GM21423 (cell line): ENCODE results near the gene SKIC2.
"Not testable (repeated sequence)": the region's sequence is repeated elsewhere in the genome, so short reads cannot be mapped to it uniquely, and the experiment has no call there.

Source experiments
- ATAC-seq: cut with Tn5 transposase; IDR thresholded peaks from one replicate; pipeline ENCODE4 v1.9.1; 2021; ENCODE audit warnings: mild to moderate bottlenecking, moderate library complexity; ENCODE audit not compliant: unreplicated experiment

The SKIC2 gene

DNA sequence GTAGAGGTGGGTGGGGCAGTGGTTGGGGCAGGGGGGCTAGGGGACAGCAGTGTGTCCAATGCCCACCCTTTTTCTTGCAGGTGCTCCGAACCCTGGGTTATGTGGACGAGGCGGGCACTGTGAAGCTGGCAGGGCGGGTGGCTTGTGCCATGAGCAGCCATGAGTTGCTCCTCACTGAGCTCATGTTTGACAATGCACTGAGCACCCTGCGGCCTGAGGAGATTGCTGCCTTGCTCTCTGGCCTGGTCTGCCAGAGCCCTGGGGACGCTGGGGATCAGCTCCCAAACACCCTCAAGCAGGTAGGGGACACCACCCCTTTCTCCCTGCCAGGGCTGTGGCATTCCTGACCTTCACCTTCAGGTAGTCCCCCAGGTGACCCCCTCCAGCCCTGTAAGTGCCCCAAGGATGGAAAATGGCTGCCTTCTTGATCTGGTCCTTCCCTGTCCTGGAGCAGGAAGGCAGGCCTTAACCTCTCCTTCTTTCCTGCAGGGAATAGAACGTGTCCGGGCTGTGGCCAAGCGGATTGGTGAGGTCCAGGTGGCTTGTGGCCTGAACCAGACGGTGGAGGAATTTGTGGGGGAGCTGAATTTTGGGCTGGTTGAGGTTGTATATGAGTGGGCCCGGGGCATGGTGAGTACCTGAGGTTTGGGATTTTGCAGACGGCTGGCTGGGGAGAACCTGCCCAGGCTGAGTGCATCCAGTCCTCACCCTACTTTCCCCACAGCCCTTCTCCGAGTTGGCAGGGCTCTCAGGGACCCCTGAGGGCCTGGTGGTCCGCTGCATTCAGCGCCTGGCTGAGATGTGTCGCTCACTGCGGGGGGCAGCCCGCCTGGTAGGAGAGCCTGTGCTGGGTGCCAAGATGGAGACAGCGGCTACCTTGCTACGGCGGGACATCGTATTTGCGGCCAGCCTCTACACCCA lies 10.1 kb downstream of the SKIC2 start:
- no peak for ATAC-seq

DNA sequence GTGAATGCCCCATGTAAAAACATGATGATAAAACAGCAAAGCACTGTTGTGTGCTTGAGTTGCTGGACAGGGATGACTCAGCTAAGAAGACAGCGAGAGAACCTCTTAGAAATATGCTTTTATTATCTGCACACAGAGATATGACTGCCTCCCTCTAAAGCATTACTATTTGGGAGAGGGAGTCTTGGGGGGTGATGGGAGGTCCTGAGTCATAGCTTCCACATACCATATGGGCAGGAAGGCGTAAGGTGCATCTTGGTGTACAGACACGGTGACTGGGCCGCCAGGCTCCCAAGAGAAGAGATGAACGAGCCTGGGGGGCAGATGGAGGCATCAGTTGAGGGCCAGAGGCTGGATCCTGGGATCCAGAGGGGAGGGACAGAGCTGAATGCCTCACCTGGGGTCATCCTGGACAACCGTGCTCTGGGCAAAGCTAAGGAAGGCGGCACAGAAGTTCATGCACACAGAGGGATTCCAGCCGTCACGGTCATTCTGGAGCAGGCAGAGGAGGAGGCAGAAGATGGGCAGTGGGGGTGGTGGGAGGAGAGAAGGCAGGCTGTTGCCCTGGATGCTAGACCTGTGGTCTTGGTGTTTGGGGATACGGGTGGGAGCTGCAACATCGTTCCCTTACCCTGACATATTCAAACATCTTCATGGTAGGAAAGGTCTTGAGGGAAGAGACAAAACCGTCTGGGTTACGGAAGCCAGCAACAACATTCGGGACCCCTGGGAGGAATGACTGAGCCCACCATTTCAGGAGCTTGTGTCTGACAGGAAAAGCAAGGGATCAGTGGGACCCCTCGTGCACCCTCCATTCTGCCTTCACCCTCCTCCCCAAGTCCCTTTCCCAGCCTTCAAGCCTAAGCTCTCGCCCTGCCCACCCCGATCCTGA lies 11.0 kb downstream of the SKIC2 start:
- ATAC-seq: no peak

DNA sequence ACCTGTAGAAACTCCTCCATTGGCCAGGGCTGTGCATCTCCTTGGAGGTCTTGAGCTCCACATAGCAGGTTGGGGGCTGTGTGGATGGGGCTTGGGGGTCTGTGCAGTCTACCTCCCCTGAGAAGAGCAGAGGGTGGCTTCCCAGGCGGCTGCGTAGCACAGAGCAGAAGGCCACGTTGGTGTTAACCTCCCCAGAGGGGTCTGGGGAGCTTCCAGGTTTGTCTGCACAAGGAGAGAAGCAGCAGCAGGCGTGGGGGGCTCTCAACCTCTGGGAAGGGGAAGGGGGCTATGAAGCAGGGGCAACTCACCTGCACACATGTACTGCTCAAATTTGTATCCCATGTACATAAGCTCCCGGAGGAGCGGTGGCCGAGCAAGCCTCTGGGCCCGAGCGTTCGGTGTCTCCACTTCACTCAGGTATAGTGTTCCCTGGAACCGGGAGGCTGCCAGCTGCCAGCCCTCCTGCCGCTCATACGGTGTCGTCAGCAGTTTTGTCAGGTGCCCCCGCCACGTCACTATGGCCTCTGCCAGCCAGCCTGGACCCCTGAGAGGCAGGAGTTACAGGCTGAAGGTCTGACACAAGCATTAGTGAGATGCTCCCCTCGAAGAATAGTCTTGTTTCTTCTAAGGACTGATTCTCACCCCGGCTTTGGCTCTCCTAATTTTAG lies 11.8 kb downstream of the SKIC2 start:
- no peak for ATAC-seq

DNA sequence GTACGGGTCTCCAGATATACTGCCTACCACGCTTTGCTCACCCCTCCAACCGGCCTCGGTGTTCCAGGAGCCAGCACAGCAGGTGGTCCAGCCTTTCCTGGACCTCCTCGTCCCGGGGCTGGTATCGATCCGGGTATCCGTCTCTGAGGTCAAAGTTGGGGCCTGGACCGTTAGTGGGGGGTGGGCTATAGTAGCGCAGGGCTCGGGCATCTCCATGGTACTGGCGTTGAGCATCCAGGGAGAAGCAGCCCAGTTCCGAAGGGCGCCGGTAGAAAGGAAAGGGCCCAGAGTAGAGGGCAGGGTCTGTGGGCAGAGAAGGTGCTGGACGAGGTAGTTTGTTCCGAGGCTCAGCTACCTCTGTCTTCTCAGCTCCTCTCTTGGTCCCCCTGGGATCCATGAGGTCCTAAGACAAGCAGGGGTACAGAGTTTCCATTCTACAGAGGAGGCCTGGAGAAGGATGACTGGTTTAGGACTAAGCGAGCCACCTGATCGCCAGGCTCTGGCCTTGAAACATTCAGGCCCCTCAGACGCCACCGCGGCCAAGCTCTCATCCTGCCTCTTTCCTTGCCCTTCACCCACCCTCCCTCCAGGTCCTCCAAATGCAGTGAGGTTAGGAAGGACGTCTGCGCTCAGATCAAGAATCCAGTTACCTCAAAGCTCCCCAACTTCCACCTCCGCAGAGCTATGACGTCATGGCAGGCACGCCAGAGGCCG lies 12.5 kb downstream of the SKIC2 start:
- no peak for ATAC-seq

DNA sequence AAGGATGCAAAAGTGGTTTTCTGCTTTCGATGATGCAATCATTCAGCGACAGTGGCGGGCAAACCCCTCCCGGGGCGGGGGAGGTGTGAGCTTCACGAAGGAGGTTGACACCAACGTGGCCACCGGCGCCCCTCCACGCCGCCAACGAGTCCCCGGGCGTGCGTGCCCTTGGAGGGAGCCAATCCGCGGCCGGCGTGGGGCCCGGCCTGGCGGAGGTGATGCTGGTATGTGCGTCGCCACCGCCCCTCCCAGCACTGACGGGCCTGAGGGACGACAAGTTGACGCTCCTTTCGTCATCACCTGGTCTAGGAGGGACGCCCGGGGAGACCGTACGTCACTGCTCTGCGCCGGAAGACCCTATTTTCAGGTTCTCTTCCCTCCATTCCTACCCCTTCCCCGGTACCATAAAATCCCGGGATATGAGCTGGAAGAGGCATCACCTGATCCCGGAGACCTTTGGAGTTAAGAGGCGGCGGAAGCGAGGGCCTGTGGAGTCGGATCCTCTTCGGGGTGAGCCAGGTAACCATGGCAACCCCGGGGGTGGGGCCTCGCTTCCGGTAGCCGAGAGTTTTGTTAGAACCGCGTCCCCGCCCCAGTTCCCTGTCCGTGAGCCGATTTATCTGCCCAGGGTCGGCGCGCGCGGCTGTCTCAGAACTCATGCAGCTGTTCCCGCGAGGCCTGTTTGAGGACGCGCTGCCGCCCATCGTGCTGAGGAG lies 13.2 kb downstream of the SKIC2 start, which contains the start of gene DXO:
TSS of gene DXO (minus strand) at position 146 of the 716 bp plus-strand sequence. CDS start 463 bp downstream, outside the sequence.
- peak; percentile 82 for ATAC-seq

DNA sequence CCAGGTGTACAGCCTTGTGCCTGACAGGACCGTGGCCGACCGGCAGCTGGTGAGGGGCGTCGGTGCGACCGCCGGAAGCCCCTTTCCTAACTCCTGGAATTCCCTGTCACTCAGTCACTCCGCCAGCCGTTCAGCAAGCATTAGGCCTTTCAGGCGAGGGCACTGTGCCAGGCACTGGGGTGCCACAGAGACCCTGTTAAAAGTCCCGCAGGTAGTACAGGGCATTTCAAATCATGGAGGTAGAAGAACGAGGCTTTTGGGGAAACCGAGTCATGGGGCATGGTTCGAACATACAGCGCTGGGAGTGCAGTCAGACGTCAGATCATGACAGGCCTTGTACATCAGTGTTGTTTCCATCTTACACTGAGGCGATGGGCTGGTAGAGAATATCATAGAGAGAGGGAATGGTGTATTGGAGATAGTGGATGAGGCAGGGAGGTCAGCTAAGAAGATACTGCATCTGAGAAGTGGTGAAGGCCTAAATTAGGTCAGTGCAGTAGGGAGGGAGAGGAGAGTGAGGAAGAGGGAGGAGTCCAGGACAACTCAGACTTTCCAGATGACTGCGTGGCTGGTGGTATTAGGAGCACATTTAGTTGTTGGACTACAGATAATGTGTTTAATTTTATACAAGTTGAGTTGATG lies 13.9 kb downstream of the SKIC2 start:
- no peak for ATAC-seq

DNA sequence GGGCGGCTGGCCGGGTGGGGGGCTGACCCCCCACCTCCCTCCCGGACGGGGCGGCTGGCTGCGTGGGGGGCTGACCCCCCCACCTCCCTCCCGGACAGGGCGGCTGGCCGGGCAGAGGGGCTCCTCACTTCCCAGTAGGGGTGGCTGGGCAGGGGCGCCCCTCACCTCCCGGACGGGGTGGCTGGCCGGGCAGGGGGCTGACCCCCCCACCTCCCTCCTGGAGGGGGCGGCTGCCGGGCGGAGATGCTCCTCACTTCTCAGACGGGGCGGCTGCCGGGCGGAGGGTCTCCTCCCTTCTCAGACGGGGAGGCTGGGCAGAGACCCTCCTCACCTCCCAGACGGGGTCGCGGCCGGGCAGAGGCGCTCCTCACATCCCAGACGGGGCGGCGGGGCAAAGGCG lies 17.1 kb downstream of the SKIC2 start:
- ATAC-seq: not testable (repeated sequence)

DNA sequence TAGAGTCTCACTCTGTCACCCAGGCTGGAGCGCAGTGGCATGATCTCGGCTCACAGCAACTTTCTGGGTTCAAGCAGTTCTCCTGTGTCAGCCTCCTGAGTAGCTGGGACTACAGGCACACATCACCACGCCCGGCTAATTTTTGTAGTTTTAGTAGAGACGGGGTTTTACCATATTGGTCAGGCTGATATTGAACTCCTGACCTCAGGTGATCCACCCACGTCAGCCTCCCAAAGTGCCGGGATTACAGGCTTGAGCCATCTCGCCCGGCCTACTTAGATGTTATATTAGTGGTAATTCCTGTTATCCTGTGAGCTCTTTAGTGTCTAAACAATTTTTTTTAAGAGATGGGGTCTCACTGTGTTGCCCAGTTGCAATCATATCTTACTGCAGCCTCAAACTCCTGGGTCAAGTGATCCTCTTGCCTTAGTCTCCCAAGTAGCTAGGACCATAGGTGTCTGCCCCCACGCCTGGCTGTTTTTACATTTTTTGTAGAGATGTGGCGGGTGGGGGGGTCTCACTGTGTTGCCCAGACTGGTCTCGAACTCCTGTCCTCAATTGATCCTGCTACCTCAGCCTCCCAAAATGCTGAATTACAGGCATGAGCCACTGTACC lies 18.9 kb downstream of the SKIC2 start:
- no peak for ATAC-seq

DNA sequence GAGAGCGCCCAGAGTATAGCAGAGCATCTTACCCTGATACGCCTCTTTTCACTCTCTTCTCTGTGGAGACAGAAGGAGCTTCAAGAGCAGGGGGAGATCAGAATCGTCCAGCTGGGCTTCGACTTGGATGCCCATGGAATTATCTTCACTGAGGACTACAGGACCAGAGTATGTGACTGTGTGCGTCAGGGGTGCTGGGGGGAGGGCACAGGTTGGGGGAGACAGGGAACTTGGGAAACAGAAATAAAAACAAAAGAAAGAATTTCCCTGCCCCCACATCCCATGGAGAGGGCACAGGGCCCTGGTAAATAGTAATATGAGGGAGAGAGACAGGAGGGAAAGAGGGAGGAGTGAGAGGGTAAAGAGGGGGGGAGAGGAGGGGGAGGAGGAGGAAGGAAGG lies 19.9 kb downstream of the SKIC2 start:
- no peak for ATAC-seq

DNA sequence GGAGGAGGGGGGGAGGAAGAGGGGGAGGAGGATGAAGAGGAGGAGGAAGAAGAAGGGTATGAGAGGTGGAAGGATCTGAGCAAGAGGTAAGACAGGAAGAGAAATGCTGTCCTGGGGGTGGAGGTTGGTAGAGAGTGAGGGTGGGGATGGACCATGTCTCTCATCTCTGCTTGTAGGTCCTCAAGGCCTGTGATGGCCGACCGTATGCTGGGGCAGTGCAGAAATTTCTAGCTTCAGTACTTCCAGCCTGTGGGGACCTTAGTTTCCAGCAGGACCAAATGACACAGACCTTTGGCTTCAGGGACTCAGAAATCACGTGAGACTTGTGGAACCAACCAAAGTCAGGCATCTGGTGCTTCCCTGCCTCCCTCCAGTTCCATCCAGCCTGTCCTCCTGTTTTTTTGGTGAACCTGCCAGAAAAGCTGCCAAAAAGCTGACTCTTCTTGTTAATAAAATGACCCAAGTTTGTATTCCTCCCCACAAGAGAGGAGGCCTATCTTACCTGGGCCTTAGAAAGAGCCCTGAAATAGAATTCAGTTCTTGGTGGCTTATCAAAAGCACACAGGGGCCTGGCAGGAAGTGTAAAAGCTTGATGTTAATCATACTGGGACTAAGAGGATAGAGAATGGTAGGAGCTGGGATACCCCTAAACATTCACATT lies 20.4 kb downstream of the SKIC2 start:
- no peak for ATAC-seq

DNA sequence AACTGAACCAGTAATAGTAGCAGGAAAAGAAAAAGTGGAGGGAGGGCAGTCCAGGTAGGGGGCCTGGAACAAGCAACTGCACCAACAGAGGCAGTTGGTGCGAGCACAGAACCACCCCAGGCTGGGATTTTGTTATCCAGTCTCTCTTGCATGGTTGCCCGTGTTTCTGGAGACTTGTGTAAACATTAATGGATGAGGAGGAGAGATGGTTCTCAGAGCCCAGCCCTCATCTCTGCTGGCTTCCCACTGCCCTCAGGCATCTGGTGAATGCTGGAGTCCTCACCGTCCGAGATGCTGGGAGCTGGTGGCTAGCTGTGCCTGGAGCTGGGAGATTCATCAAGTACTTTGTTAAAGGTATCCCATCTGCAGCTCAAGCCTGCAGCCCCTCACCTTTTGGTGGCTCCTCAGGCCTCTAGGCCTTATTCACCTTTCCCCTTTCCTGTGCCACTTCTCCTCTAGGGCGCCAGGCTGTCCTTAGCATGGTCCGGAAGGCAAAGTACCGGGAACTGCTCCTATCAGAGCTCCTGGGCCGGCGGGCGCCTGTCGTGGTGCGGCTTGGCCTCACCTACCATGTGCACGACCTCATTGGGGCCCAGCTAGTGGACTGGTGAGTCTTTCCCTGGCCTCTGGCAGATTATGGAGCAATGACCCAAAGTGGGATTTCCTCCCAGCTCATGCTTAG lies 21.4 kb downstream of the SKIC2 start:
- ATAC-seq: not testable (repeated sequence)

DNA sequence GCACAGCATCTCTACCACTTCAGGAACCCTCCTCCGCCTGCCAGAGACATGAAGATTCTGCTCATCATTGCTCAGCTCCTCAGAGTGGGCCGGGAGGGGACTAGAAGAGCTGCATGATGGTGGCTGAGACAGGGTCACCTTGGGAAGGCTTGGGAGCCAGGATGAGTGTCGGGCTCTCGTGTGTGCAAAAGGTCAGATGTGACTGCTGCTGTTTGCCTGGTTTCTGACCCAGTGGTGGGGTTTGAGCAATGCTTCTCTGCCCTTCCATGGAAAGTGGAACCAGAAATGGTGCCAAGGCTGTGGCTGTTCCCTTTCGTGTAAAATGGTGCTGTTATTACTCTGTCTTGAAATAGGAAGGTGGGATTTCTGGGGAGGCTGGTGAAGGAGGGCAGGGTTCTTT lies 22.0 kb downstream of the SKIC2 start:
- ATAC-seq: not testable (repeated sequence)

DNA sequence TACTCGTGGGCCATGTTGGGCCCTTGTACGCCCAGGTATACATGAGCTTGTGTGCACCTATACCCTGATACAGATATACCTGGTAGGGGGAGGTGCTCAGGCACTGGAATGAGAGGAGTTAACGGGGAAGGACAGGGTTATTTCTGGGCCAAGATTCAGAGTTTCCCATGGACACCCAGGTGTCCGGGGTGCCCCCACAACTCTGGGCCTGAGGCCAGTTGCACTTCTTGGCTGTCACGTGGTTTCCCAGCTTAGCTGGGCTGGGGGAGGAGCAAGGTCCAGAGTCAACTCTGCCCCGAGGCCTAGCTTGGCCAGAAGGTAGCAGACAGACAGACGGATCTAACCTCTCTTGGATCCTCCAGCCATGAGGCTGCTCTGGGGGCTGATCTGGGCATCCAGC lies 22.8 kb downstream of the SKIC2 start, which contains the start of gene C4A:
TSS of gene C4A (plus strand) at position 314 of the 400 bp plus-strand sequence. CDS start at position 365, 51 bp downstream.
- ATAC-seq: not testable (repeated sequence)

DNA sequence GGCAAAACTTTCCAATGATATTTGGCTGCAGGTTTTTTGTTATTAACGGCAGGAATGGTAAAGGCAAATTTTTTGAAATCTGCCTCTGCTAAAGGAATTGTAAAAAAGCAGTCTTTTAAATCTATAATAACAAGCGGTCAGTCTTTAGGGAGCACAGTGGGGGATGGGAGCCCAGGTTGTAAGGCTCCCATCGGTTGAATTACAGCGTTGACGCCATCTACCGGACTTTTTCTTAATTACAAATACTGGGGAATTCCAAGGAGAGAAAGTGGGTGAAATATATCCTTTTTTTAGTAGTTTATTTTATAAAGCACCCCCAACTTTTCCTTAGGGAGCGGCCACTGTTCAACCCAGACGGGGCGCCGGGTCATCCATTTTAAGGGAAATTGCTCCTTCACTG lies 30.4 kb downstream of the SKIC2 start:
- not testable (repeated sequence) for ATAC-seq

DNA sequence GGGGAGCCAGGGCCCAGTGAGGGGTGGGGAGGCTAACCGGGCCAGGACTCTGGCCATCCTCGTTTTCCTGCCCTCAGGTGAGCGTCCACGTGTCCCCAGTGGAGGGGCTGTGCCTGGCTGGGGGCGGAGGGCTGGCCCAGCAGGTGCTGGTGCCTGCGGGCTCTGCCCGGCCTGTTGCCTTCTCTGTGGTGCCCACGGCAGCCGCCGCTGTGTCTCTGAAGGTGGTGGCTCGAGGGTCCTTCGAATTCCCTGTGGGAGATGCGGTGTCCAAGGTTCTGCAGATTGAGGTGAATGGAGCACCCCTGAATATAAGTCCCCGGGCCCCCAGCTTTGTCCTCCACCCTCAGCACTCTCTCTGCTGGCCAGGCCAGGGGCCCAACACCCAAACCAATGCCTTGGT lies 35.4 kb downstream of the SKIC2 start:
- not testable (repeated sequence) for ATAC-seq

DNA sequence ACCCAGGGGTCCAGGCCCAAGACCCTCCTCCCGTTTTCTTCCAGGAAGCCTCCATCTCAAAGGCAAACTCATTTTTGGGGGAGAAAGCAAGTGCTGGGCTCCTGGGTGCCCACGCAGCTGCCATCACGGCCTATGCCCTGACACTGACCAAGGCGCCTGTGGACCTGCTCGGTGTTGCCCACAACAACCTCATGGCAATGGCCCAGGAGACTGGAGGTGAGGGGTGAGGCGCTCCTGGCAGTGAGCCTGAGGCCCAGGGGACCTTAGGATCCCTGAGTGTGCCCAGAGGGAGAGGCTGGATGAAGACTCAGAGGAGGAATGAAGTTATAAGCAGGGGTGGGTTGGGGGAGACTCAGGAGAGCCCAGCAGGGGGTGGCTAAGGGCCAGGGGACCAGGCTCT lies 37.4 kb downstream of the SKIC2 start:
- not testable (repeated sequence) for ATAC-seq

DNA sequence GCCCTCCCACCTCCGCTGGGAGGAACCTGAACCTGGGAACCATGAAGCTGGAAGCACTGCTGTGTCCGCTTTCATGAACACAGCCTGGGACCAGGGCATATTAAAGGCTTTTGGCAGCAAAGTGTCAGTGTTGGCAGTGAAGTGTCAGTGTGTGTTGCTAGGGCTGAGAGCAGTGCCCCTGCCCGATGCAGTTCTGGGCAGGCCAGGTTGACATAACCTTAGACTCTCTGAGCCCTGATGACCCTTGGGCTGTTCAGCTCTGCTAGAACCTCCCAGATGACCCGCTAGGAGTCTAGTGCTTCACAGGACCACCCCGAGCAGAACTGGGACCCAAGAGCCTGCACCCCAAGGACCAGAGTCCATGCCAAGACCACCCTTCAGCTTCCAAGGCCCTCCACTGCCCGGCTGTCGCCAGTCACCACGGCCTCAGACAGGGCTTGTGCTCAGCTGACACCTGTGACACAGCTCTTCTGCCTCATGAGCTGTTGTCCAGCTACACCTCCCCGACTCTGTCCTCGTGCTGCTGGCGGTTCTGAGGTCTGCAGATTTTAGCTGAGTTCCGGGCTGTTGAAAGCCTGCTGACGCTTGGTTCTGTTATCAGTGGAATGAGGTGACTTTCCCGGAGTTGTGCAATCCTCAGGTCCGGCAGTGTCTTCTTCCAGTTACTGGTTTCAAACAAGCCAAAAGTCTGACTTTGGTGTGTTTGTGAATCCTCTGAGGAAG lies 43.7 kb downstream of the SKIC2 start:
- ATAC-seq: not testable (repeated sequence)
